ENCODE measurements around the gene TNFRSF8.
"Not testable (repeated sequence)": the region's sequence is repeated elsewhere in the genome, so short reads cannot be mapped to it uniquely, and the experiment has no call there.

Gene TNFRSF8

DNA sequence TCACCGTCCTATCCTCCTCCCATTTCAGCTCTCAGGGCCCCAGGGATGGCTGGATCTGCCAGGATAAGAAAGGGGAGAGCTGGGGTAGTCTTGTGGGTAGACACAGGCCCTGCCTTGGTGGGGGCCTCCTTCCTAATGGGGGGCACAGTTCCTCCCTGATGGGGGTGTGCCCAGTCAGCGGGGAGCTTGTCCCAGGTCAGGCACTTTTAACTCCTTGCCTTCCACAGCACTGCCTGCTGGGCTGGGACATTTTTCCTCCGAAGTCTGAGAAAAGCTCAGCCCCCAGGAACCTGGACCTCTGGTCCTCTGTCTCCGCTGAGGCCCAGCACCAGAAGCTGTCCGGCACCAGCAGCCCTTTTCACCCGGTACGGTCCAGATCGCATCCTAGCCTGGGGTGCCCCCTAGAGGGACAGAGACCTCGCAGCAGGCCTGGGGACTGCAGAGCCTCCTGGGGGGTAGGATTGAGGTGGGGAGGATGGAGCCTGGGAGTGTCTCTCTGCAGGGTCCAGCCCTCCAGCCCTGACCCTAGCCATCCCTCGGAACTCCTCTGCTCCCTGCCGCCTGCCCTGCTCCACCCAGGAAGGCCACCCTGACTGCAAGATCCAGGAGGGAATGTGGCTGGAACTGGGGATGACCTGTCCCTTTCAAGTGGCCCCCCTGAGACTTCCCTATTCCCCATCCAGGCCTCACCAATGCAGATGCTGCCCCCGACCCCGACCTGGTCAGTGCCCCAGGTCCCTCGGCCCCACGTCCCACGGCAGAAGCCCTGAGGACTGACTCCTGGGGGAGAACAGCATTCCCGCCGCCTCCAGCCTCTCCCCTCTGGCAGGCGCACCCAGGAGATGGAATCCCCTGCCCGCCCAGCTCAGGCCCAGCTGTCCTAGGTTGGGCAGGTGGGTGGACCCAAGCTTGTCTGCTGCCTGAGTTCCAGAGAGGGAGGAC lies 31.8 kb upstream of the TNFRSF8 start:
- H3K36me3 Mint-ChIP-seq (ENCODE audit: low read depth) = peaks cover 31% of the 10 kb centered on the region
- H3K4me1 Mint-ChIP-seq (ENCODE audit: low read depth) = peaks cover 5% of the 10 kb centered on the region
- no peak for DNase-seq (ENCODE audit: low spot score)

DNA sequence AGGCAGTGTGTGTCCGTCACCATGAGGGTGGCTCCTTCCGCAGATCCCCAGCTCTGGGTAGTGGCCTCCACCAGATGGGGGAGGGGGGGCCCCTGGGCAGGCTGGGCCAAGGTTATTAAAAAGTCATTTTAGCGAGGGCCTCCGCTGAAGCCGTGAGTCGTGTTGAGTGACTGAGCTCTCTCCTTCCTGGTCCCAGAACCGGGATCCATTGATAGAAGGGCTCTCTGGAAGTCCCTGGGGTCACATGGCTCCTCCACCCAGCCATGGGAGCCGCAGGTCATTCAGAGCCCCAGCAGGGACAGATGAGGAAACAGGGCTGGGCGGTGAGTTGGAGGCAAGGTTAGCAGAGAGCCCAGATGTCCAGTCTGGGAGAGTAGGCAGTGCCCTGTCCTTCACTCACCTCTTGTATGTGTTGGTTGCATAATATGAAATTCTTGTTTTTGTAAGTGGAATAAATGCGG lies 30.9 kb upstream of the TNFRSF8 start:
- H3K27ac Mint-ChIP-seq = no peak overlapping the region
- no peaks in the 10 kb centered on the region for H3K9me3 Mint-ChIP-seq
- H3K27me3 Mint-ChIP-seq (ENCODE audit: low read depth) = no peaks in the 10 kb centered on the region
- DNase-seq (ENCODE audit: low spot score) = no peak
- H3K4me1 Mint-ChIP-seq (ENCODE audit: low read depth) = peaks cover 2% of the 10 kb centered on the region
- H3K36me3 Mint-ChIP-seq (ENCODE audit: low read depth) = peaks cover 23% of the 10 kb centered on the region
- H3K4me3 Mint-ChIP-seq = no peak overlapping the region

More for the DNA sequence above, 31.8 kb upstream of the TNFRSF8 start:
- H3K9me3 Mint-ChIP-seq = no peaks in the 10 kb centered on the region
- no peak overlapping the region for H3K27ac Mint-ChIP-seq
- no peaks in the 10 kb centered on the region for H3K27me3 Mint-ChIP-seq (ENCODE audit: low read depth)
- no peak overlapping the region for H3K4me3 Mint-ChIP-seq

DNA sequence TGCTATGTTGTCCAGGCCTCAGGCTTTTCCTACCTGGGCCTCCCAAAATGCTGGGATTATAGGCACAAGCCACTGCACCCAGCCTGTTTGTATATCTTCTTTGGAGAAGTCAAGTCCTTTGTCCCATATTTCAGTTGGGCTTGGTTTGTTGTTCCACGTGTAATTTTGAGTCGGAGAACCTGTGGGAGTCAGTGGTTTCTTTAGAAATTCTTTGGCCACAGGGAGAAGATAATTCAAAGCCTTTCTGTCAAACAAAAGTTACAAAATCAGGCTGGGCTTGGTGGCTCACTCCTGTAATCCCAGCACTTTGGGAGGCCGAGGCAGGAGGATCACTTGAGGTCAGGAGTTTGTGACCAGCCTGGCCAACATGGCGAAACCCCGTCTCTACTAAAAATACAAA lies 29.7 kb upstream of the TNFRSF8 start:
- H3K4me3 Mint-ChIP-seq; DNase-seq (ENCODE audit: low spot score); H3K4me1 Mint-ChIP-seq (ENCODE audit: low read depth); H3K9me3 Mint-ChIP-seq; H3K27me3 Mint-ChIP-seq (ENCODE audit: low read depth); H3K27ac Mint-ChIP-seq: not testable (repeated sequence)
- H3K36me3 Mint-ChIP-seq (ENCODE audit: low read depth) = peaks cover 15% of the 10 kb centered on the region

DNA sequence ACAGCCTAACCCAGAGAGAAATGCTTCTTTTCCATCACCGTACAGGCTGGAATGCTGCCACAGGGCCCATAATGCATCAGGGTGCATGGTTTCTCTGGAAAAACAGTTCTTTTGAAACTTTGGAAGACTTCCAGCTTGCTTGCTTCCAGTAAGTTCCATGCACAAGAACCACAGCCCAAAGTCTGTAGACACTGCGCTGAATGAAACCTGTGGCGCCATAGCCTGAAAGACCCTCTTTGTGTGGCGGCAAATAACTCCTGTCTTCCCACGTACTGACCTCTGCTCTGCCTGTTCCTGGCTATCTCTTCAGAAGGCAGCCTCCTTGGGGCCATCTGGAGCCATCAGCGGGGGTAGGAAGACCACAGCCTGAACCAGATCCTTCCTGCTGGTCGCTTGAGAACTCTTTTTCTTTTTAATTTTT lies 28.7 kb upstream of the TNFRSF8 start:
- Mint-ChIP-seq H3K27me3 (ENCODE audit: low read depth) (no peaks in the 10 kb centered on the region), H3K9me3 (no peaks in the 10 kb centered on the region), H3K27ac (no peak overlapping the region), H3K4me3 (no peak overlapping the region), H3K4me1 (ENCODE audit: low read depth) (peaks cover 4% of the 10 kb centered on the region), H3K36me3 (ENCODE audit: low read depth) (peaks cover 10% of the 10 kb centered on the region)
- no peak for DNase-seq (ENCODE audit: low spot score)

DNA sequence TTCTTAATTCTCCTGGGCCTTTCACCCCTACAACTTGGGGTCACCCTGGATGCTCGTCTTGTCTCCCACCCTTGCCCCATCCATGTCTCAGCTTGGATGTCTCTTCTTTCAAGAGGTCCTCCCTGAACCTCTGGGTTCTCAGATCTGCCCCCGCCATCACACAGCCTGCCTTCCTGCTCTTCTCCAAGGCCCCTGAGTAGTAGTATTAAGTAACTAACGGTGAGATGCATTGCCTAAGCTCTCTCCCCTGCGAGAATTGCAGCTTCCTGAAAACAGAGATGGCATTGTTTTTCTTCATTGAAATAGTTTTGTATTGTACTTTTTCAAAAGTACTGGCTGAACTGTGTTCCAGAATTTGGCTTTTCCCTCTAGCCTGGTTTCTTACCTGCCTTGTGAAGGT lies 27.8 kb upstream of the TNFRSF8 start:
- no peak for DNase-seq (ENCODE audit: low spot score)
- no peaks in the 10 kb centered on the region for H3K9me3 Mint-ChIP-seq

DNA sequence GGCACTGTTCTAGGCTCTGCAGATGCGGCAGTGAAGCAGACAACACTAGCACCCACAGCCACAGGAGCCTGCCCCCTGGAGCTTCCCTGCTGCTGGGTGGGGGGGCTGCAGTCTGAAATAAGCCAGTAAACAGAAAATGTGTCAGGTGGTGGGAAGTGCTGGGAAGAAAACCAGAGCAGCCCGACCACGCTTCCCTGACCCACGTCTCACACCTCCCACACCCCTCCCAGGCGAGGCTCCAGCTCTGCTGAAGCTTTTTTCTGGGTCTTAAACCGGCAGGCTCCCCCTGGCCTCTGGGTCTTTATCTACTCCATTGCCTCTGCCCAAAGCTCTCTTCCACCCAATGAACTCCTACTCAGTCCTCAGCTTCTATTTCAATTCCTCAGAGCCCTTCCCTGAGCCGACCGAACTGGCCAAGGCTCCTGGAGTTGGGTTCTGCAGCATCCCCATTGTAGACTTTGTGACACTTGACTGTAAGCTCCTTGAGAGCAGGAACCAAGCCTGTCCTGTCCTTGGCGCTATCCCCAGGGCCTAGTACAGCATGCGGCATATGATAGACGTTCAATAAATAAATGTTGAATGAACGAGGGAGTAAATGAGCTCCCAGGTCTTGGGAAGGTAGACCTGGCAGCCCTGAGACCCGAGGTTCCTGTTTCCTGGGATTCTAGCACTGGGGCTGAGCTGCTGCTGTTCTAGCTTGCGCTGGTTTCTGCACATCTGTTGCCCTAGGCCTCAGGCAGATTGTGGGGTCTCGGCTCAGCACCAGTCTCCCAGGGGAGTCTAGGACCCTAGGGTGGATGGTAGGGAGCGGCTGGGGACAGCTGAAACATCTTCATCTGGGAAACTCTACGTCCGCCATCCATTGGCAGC lies 25.4 kb upstream of the TNFRSF8 start:
- Mint-ChIP-seq H3K4me3 (no peak overlapping the region), H3K36me3 (ENCODE audit: low read depth) (peaks cover 3% of the 10 kb centered on the region), H3K4me1 (ENCODE audit: low read depth) (peaks cover 12% of the 10 kb centered on the region), H3K27me3 (ENCODE audit: low read depth) (no peaks in the 10 kb centered on the region), H3K9me3 (no peaks in the 10 kb centered on the region), H3K27ac (no peak overlapping the region)
- no peak for DNase-seq (ENCODE audit: low spot score)

More for the DNA sequence above, 27.8 kb upstream of the TNFRSF8 start:
- peak overlapping the region; percentile 5 for H3K27ac Mint-ChIP-seq
- H3K4me3 Mint-ChIP-seq = no peak overlapping the region
- H3K4me1 Mint-ChIP-seq (ENCODE audit: low read depth) = peaks cover 7% of the 10 kb centered on the region
- H3K27me3 Mint-ChIP-seq (ENCODE audit: low read depth) = no peaks in the 10 kb centered on the region
- peaks cover 10% of the 10 kb centered on the region for H3K36me3 Mint-ChIP-seq (ENCODE audit: low read depth)

DNA sequence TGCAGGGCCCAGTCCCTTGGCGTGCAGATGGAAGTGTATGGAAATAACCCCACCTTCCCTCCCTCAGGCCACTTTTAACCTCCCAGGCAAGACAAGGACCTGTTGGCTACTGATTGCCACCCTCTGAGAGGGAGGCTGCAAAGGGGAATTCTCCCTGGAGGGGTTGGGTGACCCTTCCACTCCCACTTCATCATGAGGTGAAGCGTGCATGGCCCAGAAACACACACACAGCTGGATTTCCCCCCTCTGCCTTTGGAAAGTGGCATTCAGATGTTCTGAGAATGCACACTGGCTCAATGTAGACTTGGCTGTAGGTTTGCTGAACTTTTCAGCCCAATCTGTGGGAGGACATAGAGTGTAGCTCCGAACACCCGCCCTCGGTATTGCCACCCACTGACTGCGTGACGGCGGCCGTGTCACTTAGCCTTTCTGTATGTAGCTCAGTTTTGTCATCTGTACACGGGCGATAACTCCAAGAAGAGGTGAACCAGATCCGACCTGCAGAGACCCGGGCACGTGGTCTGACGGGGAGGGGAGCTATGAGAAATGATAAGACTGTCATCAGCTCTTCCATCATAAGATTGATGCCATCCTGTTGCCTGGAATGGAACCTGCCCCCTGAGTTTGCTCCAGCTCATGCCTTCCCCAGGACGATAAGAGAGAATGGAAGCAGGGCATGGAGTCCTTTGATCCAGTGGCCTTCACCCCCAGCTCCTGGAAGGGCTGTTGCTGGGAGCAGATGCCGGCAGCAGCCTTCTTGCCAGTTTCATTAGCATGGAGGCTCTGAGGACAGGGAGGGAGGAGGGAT lies 24.5 kb upstream of the TNFRSF8 start:
- H3K27ac Mint-ChIP-seq = no peak overlapping the region
- no peak for DNase-seq (ENCODE audit: low spot score)
- H3K4me3 Mint-ChIP-seq = no peak overlapping the region
- no peaks in the 10 kb centered on the region for H3K27me3 Mint-ChIP-seq (ENCODE audit: low read depth)
- H3K4me1 Mint-ChIP-seq (ENCODE audit: low read depth) = peaks cover 12% of the 10 kb centered on the region
- H3K9me3 Mint-ChIP-seq = no peaks in the 10 kb centered on the region
- no peaks in the 10 kb centered on the region for H3K36me3 Mint-ChIP-seq (ENCODE audit: low read depth)

DNA sequence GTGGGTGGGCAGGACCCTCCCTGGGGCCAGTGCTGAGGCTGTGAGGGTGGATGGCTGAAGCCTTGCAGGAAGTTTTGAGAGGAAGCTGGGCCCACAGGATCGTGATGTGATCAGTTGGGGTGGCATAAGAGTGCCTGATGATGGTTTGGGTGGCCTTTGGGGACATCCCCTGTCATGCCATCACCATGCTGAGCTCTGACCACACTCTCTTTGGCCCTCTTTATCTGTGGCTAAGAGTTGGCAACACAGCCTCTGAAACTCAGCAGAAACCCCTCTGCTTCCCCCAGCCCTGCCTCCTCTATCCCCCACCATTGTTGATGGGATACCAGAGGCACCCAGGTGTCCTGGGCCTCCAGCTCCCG lies 24.0 kb upstream of the TNFRSF8 start:
- no peak for DNase-seq (ENCODE audit: low spot score)
- peaks cover 15% of the 10 kb centered on the region for H3K4me1 Mint-ChIP-seq (ENCODE audit: low read depth)

DNA sequence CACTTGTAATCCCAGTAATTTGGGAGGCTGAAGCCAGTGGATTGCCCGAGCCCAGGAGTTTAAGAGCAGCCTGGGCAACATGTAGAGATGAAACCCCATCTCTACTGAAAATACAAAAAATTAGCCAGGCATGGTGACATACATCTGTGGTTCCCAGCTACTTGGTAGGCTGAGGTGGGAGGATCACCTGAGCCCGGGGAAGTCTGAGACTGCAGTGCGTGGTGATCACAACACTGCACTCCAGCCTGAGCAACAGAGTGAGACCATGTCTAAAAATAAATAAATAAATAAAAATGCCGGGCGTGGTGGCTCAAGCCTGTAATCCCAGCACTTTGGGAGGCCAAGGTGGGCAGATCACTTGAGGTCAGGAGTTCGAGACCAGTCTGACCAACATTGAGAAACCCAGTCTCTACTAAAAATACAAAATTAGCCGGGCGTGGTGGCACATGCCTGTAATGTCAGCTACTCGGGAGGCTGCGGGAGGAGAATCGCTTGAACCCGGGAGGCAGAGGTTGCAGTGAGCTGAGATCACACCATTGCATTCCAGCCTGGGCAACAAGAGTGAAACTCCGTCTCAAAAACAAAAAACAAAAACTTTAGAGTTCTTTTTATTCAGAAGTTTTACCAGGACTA lies 23.2 kb upstream of the TNFRSF8 start:
- not testable (repeated sequence) for H3K4me3 Mint-ChIP-seq; H3K27ac Mint-ChIP-seq; DNase-seq (ENCODE audit: low spot score); H3K36me3 Mint-ChIP-seq (ENCODE audit: low read depth); H3K9me3 Mint-ChIP-seq; H3K27me3 Mint-ChIP-seq (ENCODE audit: low read depth)
- peaks cover 22% of the 10 kb centered on the region for H3K4me1 Mint-ChIP-seq (ENCODE audit: low read depth)

More for the DNA sequence above, 24.0 kb upstream of the TNFRSF8 start:
- H3K4me3 Mint-ChIP-seq = no peak overlapping the region
- H3K9me3 Mint-ChIP-seq = no peaks in the 10 kb centered on the region
- no peak overlapping the region for H3K27ac Mint-ChIP-seq
- H3K27me3 Mint-ChIP-seq (ENCODE audit: low read depth) = no peaks in the 10 kb centered on the region
- no peaks in the 10 kb centered on the region for H3K36me3 Mint-ChIP-seq (ENCODE audit: low read depth)

DNA sequence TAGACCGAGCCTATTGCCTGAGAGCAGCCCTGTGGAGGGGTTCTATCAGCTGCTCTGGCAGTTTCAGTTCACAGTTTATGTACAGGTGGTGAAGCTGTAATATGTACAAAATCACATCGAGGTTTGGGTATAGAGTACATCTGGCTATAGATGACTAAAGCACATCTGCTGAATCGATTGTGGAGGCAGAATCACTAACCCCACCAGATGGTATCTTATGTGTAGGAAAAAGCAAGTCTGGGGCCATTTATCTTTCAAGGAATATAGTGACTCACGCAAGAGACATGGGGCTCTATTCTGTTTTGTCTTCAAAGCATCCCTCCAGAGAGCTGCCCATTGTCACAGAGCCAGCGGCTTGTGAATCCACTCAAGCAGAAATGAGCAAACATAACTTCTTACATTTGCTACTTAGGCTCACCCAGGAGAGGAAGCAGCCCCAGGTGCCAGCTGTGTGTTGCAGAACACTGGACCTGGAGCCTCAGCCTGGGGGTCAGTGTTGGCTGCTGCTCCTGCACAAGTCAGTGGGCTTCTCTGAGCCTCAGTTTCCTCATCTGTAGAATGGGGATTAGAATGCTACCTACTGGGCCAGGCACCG lies 22.5 kb upstream of the TNFRSF8 start:
- Mint-ChIP-seq H3K27me3 (ENCODE audit: low read depth) (no peaks in the 10 kb centered on the region), H3K9me3 (no peaks in the 10 kb centered on the region), H3K36me3 (ENCODE audit: low read depth) (no peaks in the 10 kb centered on the region), H3K4me3 (no peak overlapping the region), H3K4me1 (ENCODE audit: low read depth) (peaks cover 22% of the 10 kb centered on the region), H3K27ac (peak overlapping the region; percentile 45)
- DNase-seq (ENCODE audit: low spot score) = peak; percentile 72

DNA sequence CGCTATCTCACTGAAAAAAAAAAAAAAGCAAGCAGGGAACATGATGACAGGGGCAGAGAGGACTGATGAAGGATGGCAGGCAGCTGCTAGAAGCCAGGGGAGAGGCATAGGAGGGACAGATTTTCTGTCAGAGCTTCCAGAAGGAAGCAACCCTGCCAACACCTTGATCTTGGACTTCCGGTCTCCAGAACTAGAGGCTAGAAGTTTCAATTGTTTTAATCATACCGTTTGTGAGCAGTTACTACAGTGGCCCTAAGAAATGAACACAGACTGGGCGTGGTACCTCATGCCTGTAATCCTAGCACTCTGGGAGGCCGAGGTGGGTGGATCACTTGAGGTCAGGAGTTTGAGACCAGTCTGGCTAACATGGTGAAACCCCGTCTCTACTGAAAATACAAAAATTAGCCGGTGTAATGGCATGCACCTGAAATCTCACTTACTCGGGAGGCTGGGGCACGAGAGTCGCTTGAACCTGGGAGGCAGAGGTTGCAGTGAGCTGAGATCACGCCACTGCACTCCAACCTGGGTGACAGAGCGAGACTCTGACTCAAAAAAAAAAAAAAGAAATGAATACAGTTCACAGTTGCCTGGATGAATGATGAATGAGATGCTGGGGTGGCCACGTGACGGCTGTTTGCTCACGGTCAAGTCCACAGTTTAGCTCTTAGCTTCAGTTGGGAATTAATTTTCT lies 18.8 kb upstream of the TNFRSF8 start:
- not testable (repeated sequence) for H3K4me3 Mint-ChIP-seq; H3K9me3 Mint-ChIP-seq; H3K36me3 Mint-ChIP-seq (ENCODE audit: low read depth); H3K27me3 Mint-ChIP-seq (ENCODE audit: low read depth); DNase-seq (ENCODE audit: low spot score)
- Mint-ChIP-seq H3K27ac (peak overlapping the region; percentile 55), H3K4me1 (ENCODE audit: low read depth) (peaks cover 24% of the 10 kb centered on the region)

DNA sequence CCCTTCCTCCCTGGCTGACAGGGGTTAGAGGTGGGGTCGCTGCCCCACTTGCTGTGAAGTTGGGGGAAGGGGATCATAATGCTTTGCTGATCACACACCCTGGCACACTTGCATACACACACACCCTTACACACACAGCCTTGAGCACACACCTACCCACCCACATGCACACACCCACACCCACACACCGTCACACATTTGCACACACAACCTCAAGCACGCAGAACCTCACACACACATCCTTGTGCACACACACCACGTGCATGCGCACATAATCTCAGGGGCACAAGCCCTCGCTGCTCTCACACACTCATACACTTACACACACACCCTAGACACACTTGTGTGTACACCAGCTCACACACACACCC lies 16.4 kb upstream of the TNFRSF8 start:
- DNase-seq (ENCODE audit: low spot score) = no peak
- H3K36me3 Mint-ChIP-seq (ENCODE audit: low read depth) = no peaks in the 10 kb centered on the region
- no peaks in the 10 kb centered on the region for H3K9me3 Mint-ChIP-seq
- no peak overlapping the region for H3K4me3 Mint-ChIP-seq
- no peak overlapping the region for H3K27ac Mint-ChIP-seq
- H3K27me3 Mint-ChIP-seq (ENCODE audit: low read depth) = no peaks in the 10 kb centered on the region
- peaks cover 16% of the 10 kb centered on the region for H3K4me1 Mint-ChIP-seq (ENCODE audit: low read depth)
